OCI-LY7 (cell line): ENCODE measurements around the gene SETDB1. TPM values are rescaled to one million over a fixed set of nuclear protein-coding genes. Genes with fewer than 3 reads are reported as not detected.

ENCODE experiments used
- BruUV-seq: library from RNA; stranded (reverse); fragments of 400-500 nt; replicated peaks from 2 replicates; lab custom pipeline; 2021; lab: Mats Ljungman, UMichigan
- CTCF ChIA-PET: fragments of 300-600 bp; sonication (Branson Sonifier 250); formaldehyde crosslinking; loops from one replicate; lab custom pipeline; 2022; ENCODE audit warnings: antibody characterized with exemption; ENCODE audit not compliant: unreplicated experiment; lab: Charles Lee
- POLR2A ChIA-PET: fragments of 300-600 bp; sonication (Branson Sonifier 250); formaldehyde crosslinking; loops from one replicate; lab custom pipeline; 2022; ENCODE audit warnings: antibody characterized with exemption; lab: Charles Lee
- DNase-seq: peaks from one replicate; pipeline ENCODE4 v3.0.0-alpha.2; 2015; ENCODE audit warnings: low spot score
- H2AFZ ChIP-seq: fragments of 200-600 bp; sonication (generic), shearing (Covaris generic); 2 replicates; pipeline ENCODE4 v1.6.1; 2014; ENCODE audit warnings: mild to moderate bottlenecking, antibody characterized with exemption, low read length, moderate library complexity
- H3K27ac ChIP-seq: fragments of 200-600 bp; sonication (generic); 2 replicates; pipeline ENCODE4 v1.5.1; 2014; ENCODE audit warnings: mixed run types, low read depth, mild to moderate bottlenecking, moderate library complexity, low read length, inconsistent platforms; ENCODE audit not compliant: poor library complexity, severe bottlenecking
- H3K36me3 ChIP-seq: fragments of 200-600 bp; sonication (generic); 2 replicates; pipeline ENCODE4 v1.6.1; 2014; ENCODE audit warnings: mild to moderate bottlenecking, antibody characterized with exemption, low read length, moderate library complexity, mixed read lengths; ENCODE audit not compliant: insufficient read depth
- H3K4me1 ChIP-seq: fragments of 200-600 bp; sonication (generic); 2 replicates; pipeline ENCODE4 v1.5.1; 2014; ENCODE audit warnings: mild to moderate bottlenecking, low read length; ENCODE audit not compliant: insufficient read depth, poor library complexity, severe bottlenecking
- H3K4me2 ChIP-seq: fragments of 200-600 bp; sonication (generic); 2 replicates; pipeline ENCODE4 v1.6.1; 2014; ENCODE audit warnings: mild to moderate bottlenecking, low read length
- H3K4me3 ChIP-seq: fragments of 200-600 bp; sonication (generic); 2 replicates; pipeline ENCODE4 v1.5.1; 2014; ENCODE audit warnings: mild to moderate bottlenecking, low read depth, low read length; ENCODE audit not compliant: poor library complexity, severe bottlenecking
- H3K79me2 ChIP-seq: fragments of 200-600 bp; sonication (generic); 2 replicates; pipeline ENCODE4 v1.6.1; 2016; ENCODE audit warnings: low read depth, mild to moderate bottlenecking, low read length, moderate library complexity, mixed read lengths; ENCODE audit not compliant: insufficient read depth
- H3K9me2 ChIP-seq: fragments of 200-600 bp; sonication (generic); 2 replicates; pipeline ENCODE4 v1.6.1; 2016; ENCODE audit warnings: mild to moderate bottlenecking, low read length, mixed read lengths; ENCODE audit not compliant: insufficient read depth
- H3K9me3 ChIP-seq: fragments of 200-600 bp; sonication (generic); 2 replicates; pipeline ENCODE4 v1.6.1; 2014; ENCODE audit warnings: mild to moderate bottlenecking, mixed run types, low read length, mixed read lengths
- H4K20me1 ChIP-seq: fragments of 200-600 bp; sonication (generic); 2 replicates; pipeline ENCODE4 v1.6.1; 2014; ENCODE audit warnings: mild to moderate bottlenecking, antibody characterized with exemption, low read length, moderate library complexity, mixed read lengths; ENCODE audit not compliant: insufficient read depth
- EZH2phosphoT487 ChIP-seq: fragments of 200-600 bp; sonication (generic); IDR thresholded peaks from 2 replicates; pipeline ENCODE4 v1.6.1; 2018; ENCODE audit warnings: low read depth, borderline replicate concordance, mild to moderate bottlenecking, mixed run types, antibody characterized with exemption, low read length, moderate library complexity, mixed read lengths
- intact Hi-C: fragments of 100-400 bp; cut with micrococcal nuclease; formaldehyde crosslinking; loops from one replicate; pipeline ENCODE4 v1.10.0; 2022; ENCODE audit not compliant: unreplicated experiment
- total RNA-seq, 2 experiments: library from RNA; depleted of rRNA in 1 of 2; stranded (reverse); fragments of >200 nt in 1 of 2; shearing (Covaris generic) in 1 of 2; gene quantifications; 2 replicates each; pipeline ENCODE4 v1.2.3, GENCODE V29; 2014 to 2022
- TF ChIP-seq, protein P1 (sequence below): fragments of 200-600 bp; sonication (generic); conservative IDR thresholded peaks from 2 replicates; pipeline ENCODE4 v1.5.1; 2014; ENCODE audit warnings: mild to moderate bottlenecking, antibody characterized with exemption, low read length, moderate library complexity, mixed read lengths

SETDB1 gene
- total RNA-seq, 2 experiments from 2014 or later: 66.8 to 81.1 TPM

DNA sequence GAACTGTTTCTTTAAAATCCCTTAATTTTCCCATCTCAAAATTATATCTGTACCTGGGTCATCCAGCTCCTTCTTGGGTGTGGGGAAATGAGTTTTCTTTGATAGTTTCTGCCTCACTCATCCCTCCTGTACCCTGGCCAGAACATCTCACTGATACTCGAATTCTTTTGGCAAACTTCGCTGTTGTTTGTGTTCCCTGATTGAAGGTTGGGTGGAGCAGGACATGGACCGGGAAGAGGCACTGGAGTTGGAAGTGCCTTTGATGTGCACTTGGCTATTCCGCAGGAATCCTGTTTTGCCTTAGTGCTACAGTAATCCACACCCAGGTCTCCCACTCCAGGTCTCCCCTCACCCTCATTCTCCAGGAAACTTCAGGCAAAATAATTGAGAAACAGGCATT lies 69.3 kb downstream of the SETDB1 start:
- ChIA-PET POLR2A (interaction anchor here (0.6 to 1.9 kb wide), 5 partner anchors 11 to 722 kb away, joined by 3 to 7 read pairs (median 4); partner anchors contain the start of gene MINDY1), CTCF (no interaction called here)
- intact Hi-C loops: loop anchor here (2.0 kb wide), 1 partner anchor 17 kb away; no protein-coding TSS in a partner anchor
- H3K79me2 ChIP-seq: no peaks in the 10 kb centered on the region
- no peak overlapping the region for H3K4me3 ChIP-seq
- TF ChIP-seq, protein P1, sequence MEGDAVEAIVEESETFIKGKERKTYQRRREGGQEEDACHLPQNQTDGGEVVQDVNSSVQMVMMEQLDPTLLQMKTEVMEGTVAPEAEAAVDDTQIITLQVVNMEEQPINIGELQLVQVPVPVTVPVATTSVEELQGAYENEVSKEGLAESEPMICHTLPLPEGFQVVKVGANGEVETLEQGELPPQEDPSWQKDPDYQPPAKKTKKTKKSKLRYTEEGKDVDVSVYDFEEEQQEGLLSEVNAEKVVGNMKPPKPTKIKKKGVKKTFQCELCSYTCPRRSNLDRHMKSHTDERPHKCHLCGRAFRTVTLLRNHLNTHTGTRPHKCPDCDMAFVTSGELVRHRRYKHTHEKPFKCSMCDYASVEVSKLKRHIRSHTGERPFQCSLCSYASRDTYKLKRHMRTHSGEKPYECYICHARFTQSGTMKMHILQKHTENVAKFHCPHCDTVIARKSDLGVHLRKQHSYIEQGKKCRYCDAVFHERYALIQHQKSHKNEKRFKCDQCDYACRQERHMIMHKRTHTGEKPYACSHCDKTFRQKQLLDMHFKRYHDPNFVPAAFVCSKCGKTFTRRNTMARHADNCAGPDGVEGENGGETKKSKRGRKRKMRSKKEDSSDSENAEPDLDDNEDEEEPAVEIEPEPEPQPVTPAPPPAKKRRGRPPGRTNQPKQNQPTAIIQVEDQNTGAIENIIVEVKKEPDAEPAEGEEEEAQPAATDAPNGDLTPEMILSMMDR: no peak
- TF ChIP-seq EZH2phosphoT487: no peak
- H3K9me3 ChIP-seq: no peaks in the 10 kb centered on the region
- peak overlapping the region; percentile 38 for H3K4me2 ChIP-seq
- no peaks in the 10 kb centered on the region for H3K9me2 ChIP-seq
- no peaks in the 10 kb centered on the region for H3K4me1 ChIP-seq
- no peak for DNase-seq
- no TSS peak for BruUV-seq
- H2AFZ ChIP-seq: peak overlapping the region; percentile 45; the same call in 1 of the 2 replicates
- H3K27ac ChIP-seq: no peak overlapping the region
- no peaks in the 10 kb centered on the region for H4K20me1 ChIP-seq
- H3K36me3 ChIP-seq: no peaks in the 10 kb centered on the region

DNA sequence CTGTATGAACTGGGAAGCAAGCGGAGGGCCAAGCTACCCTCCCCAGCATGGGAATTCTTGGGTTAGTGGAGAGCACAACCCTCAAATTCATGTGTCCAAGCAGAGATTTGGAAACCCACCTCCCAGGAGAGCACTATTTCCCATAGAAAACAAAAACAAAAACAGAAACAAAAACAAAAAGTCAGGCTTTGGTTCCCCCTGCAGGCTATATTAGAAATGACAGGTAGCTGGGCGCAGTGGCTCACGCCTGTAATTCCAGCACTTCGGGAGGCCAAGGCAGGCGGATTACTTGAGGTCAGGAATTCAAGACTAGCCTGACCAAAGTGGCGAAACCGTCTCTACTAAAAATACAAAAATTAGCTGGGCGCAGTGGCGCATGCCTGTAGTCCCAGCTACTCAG lies 69.7 kb downstream of the SETDB1 start:
- no peak for TF ChIP-seq EZH2phosphoT487
- TF ChIP-seq, protein P1: peak; percentile 87
- POLR2A ChIA-PET: interaction anchor here (0.6 to 1.9 kb wide), 6 partner anchors 11 to 722 kb away, joined by 3 to 7 read pairs (median 4); partner anchors contain the start of gene MINDY1
- Histone ChIP-seq H3K27ac (no peak overlapping the region), H4K20me1 (no peaks in the 10 kb centered on the region), H3K4me2 (peak overlapping the region; percentile 38), H3K9me3 (no peaks in the 10 kb centered on the region), H3K4me3 (peak overlapping the region; percentile 20), H2AFZ (peak overlapping the region; percentile 45; the same call in 1 of the 2 replicates), H3K4me1 (no peaks in the 10 kb centered on the region), H3K36me3 (no peaks in the 10 kb centered on the region), H3K79me2 (no peaks in the 10 kb centered on the region), H3K9me2 (no peaks in the 10 kb centered on the region)
- intact Hi-C loops: loop anchor here (2.0 kb wide), 1 partner anchor 17 kb away; no protein-coding TSS in a partner anchor
- BruUV-seq: no TSS peak
- CTCF ChIA-PET: interaction anchor here (1.1 kb wide), 1 partner anchor 11 kb away, joined by 4 read pairs; the partner anchor contains the start of gene MINDY1
- DNase-seq: no peak
